Panc1 (cell line): ENCODE results near the gene RARB. TPM values are rescaled to one million over a fixed set of nuclear protein-coding genes. Genes with fewer than 3 reads are reported as not detected.

Experiments used
- ATAC-seq: fragments of 200-7000 bp; cut with Tn5 transposase; 2 replicates; pipeline ENCODE4 v1.9.1; 2020; ENCODE audit warnings: mild to moderate bottlenecking, moderate library complexity
- BruUV-seq: library from RNA; stranded (reverse); fragments of 400-500 nt; replicated peaks from 2 replicates; lab custom pipeline; 2021; lab: Mats Ljungman, UMichigan
- CTCF ChIA-PET: fragments of 300-600 bp; sonication (Branson Sonifier 250); formaldehyde crosslinking; loops from one replicate; lab custom pipeline; 2022; ENCODE audit warnings: antibody characterized with exemption; lab: Charles Lee
- POLR2A ChIA-PET: fragments of 300-600 bp; sonication (Branson Sonifier 250); formaldehyde crosslinking; loops from one replicate; lab custom pipeline; 2022; ENCODE audit warnings: antibody characterized with exemption; lab: Charles Lee
- DNase-seq: peaks from one replicate; pipeline ENCODE4 v3.0.0-alpha.2; 2010; ENCODE audit warnings: low read depth, low spot score
- H3K27ac ChIP-seq: 2 replicates; pipeline ENCODE4 v1.5.1; 2011; ENCODE audit warnings: mild to moderate bottlenecking, low read length, inconsistent platforms
- H3K27me3 ChIP-seq: fragments of 200-500 bp; sonication (Bioruptor generic); 2 replicates; pipeline ENCODE4 v1.6.0; 2014; ENCODE audit warnings: low read length, inconsistent platforms; ENCODE audit not compliant: control insufficient read depth, insufficient read depth
- H3K36me3 ChIP-seq: fragments of 200-500 bp; sonication (Bioruptor generic); 2 replicates; pipeline ENCODE4 v1.5.1; 2014; ENCODE audit warnings: inconsistent platforms, mild to moderate bottlenecking, low read length, moderate library complexity; ENCODE audit not compliant: control insufficient read depth, insufficient read depth
- H3K4me1 ChIP-seq: 2 replicates; pipeline ENCODE4 v1.5.1; 2011; ENCODE audit warnings: inconsistent platforms, mild to moderate bottlenecking, low read length, moderate library complexity; ENCODE audit not compliant: control insufficient read depth, insufficient read depth
- H3K4me3 ChIP-seq, 2 experiments: 2 replicates each; pipeline ENCODE4 v1.5.1; 2011 to 2012; ENCODE audit warnings: low read depth in 2 of 2, low read length in 2 of 2, mild to moderate bottlenecking in 2 of 2, inconsistent platforms in 1 of 2, moderate library complexity in 1 of 2
- H3K9me3 ChIP-seq: fragments of 200-500 bp; sonication (Bioruptor generic); 2 replicates; pipeline ENCODE4 v1.5.1; 2014; ENCODE audit warnings: low read depth, mild to moderate bottlenecking, inconsistent platforms, low read length, moderate library complexity; ENCODE audit not compliant: control insufficient read depth, insufficient read depth
- POLR2AphosphoS5 ChIP-seq: IDR thresholded peaks from 2 replicates; pipeline ENCODE4 v1.6.1; 2012; ENCODE audit warnings: mild to moderate bottlenecking, low read depth, low read length, moderate library complexity
- SIN3A ChIP-seq: IDR thresholded peaks from 2 replicates; pipeline ENCODE4 v1.6.1; 2012; ENCODE audit warnings: low read depth, mild to moderate bottlenecking, low read length, moderate library complexity, borderline replicate concordance; ENCODE audit not compliant: insufficient read depth
- TCF7L2 ChIP-seq: IDR thresholded peaks from 2 replicates; pipeline ENCODE4 v1.6.1; 2011; ENCODE audit warnings: mild to moderate bottlenecking, low read depth, low read length, inconsistent platforms
- in situ Hi-C: cut with HindIII; loops from 2 replicates; pipeline ENCODE4 v1.10.0; 2016; ENCODE audit warnings: low sequenced_read_pairs, low pct_unique_long_range_greater_than_20kb
- intact Hi-C: fragments of 100-400 bp; cut with micrococcal nuclease; formaldehyde crosslinking; loops from one replicate; pipeline ENCODE4 v1.10.0; 2022; ENCODE audit not compliant: unreplicated experiment
- total RNA-seq: library from RNA; stranded (reverse); gene quantifications from one replicate; pipeline ENCODE4 v1.2.1, GENCODE V29; 2021; ENCODE audit not compliant: unreplicated experiment
- TF ChIP-seq, protein P1 (sequence below), 2 experiments: IDR thresholded peaks; 2 replicates each; pipeline ENCODE4 v1.6.1; 2011 to 2012; ENCODE audit warnings: low read depth in 2 of 2, control low read depth in 1 of 2, low read length in 1 of 2, mild to moderate bottlenecking in 1 of 2, moderate library complexity in 1 of 2; ENCODE audit not compliant: insufficient read depth in 1 of 2
- TF ChIP-seq, protein P2 (sequence below): fragments of 450-650 bp; IDR thresholded peaks from 2 replicates; pipeline ENCODE4 v1.5.1; 2017; ENCODE audit warnings: mild to moderate bottlenecking

RARB gene
- total RNA-seq, 1 experiment from 2014 or later, result not detected

DNA sequence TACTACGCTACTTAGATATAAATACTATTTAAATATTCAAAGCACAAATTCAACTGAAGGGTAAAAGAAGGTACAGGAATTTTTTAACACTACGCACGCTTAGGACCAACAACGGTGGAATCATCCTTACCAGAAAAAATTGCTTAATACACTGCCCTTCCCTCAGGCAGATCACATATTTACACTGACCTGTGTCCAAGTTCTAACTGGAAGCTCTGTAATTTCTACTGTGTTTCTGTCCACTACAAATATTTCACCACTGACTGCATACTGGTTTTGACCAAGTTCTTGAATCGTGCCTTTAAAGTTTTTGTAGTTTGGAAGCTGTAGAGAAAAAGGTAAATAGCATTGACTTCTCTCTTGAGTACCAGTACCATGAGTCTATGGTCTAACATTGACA is 192.4 kb downstream of the RARB start:
- intact Hi-C loops (no loop called here), in situ Hi-C loops (no loop called here)
- CTCF ChIA-PET, result no interaction called here
- DNase-seq (no peak), ATAC-seq (no peak)
- POLR2A ChIA-PET, result no interaction called here
- no peak for TF ChIP-seq SIN3A
- no peak for TF ChIP-seq POLR2AphosphoS5
- TF ChIP-seq, protein P1, sequence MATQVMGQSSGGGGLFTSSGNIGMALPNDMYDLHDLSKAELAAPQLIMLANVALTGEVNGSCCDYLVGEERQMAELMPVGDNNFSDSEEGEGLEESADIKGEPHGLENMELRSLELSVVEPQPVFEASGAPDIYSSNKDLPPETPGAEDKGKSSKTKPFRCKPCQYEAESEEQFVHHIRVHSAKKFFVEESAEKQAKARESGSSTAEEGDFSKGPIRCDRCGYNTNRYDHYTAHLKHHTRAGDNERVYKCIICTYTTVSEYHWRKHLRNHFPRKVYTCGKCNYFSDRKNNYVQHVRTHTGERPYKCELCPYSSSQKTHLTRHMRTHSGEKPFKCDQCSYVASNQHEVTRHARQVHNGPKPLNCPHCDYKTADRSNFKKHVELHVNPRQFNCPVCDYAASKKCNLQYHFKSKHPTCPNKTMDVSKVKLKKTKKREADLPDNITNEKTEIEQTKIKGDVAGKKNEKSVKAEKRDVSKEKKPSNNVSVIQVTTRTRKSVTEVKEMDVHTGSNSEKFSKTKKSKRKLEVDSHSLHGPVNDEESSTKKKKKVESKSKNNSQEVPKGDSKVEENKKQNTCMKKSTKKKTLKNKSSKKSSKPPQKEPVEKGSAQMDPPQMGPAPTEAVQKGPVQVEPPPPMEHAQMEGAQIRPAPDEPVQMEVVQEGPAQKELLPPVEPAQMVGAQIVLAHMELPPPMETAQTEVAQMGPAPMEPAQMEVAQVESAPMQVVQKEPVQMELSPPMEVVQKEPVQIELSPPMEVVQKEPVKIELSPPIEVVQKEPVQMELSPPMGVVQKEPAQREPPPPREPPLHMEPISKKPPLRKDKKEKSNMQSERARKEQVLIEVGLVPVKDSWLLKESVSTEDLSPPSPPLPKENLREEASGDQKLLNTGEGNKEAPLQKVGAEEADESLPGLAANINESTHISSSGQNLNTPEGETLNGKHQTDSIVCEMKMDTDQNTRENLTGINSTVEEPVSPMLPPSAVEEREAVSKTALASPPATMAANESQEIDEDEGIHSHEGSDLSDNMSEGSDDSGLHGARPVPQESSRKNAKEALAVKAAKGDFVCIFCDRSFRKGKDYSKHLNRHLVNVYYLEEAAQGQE (IDR thresholded peaks at IDR 0.05; ENCODE audit: insufficient read depth in 1 of 2, low read depth in 2 of 2, low read length in 1 of 2), result no peak
- no peak for TF ChIP-seq TCF7L2
- TF ChIP-seq, protein P2, sequence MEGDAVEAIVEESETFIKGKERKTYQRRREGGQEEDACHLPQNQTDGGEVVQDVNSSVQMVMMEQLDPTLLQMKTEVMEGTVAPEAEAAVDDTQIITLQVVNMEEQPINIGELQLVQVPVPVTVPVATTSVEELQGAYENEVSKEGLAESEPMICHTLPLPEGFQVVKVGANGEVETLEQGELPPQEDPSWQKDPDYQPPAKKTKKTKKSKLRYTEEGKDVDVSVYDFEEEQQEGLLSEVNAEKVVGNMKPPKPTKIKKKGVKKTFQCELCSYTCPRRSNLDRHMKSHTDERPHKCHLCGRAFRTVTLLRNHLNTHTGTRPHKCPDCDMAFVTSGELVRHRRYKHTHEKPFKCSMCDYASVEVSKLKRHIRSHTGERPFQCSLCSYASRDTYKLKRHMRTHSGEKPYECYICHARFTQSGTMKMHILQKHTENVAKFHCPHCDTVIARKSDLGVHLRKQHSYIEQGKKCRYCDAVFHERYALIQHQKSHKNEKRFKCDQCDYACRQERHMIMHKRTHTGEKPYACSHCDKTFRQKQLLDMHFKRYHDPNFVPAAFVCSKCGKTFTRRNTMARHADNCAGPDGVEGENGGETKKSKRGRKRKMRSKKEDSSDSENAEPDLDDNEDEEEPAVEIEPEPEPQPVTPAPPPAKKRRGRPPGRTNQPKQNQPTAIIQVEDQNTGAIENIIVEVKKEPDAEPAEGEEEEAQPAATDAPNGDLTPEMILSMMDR, result no peak
- Histone ChIP-seq H3K36me3 (peaks cover 21% of the 10 kb centered on the region), H3K27me3 (no peaks in the 10 kb centered on the region), H3K27ac (no peak overlapping the region), H3K4me3 (no peak overlapping the region), H3K9me3 (no peaks in the 10 kb centered on the region), H3K4me1 (no peaks in the 10 kb centered on the region)
- BruUV-seq, result no TSS peak

DNA sequence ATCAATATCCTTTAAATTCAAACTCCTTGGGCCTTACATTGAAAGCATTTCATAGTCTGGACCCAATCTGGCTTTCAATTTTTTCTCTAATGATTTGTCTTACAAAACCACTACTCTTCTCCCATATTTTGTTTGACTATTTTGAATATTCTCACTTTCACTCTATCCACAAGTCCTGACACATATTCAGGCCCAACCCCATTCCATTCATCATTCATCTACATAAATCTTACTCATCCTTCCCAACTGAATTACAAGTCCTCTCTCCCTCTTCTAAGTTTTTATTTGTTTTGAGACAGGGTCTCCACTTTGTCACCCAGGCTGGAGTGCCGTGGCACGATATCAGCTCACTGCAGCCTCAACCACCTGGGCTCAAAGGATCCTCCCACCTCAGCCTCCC is 193.0 kb downstream of the RARB start:
- Histone ChIP-seq H3K27me3 (no peaks in the 10 kb centered on the region), H3K9me3 (no peaks in the 10 kb centered on the region), H3K4me1 (no peaks in the 10 kb centered on the region), H3K27ac (no peak overlapping the region), H3K4me3 (no peak overlapping the region), H3K36me3 (peaks cover 19% of the 10 kb centered on the region)
- no peak for TF ChIP-seq SIN3A
- no peak for TF ChIP-seq TCF7L2
- TF ChIP-seq, protein P1 (IDR thresholded peaks at IDR 0.05; ENCODE audit: insufficient read depth in 1 of 2, low read depth in 2 of 2, low read length in 1 of 2), result no peak
- TF ChIP-seq, protein P2, result no peak
- no peak for TF ChIP-seq POLR2AphosphoS5
- intact Hi-C loops, result no loop called here
- no TSS peak for BruUV-seq
- DNase-seq (no peak), ATAC-seq (no peak)
- POLR2A ChIA-PET, result no interaction called here
- CTCF ChIA-PET, result no interaction called here
- in situ Hi-C loops, result no loop called here
